Measurements from ENCODE around the gene B3GALT2.

DNA sequence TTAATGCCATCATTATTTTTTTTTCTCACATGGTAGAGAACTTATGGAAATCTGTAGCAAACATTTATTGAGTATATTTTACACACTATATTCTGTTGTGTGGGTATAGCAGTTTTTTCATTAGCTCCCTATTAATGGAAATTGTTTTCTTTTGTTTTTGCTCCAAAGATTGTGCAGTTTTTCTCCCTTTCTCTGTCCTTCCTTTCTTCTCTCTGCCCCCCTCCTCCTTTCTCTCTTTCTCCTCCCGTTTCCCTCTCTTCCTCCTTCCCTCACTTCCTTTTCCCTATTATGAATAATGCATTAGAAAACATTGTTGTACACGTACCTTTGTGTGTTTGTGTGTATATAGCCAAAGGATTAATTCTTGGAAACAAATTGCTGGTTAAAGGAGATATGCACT lies 44.0 kb downstream of the B3GALT2 start:
- TF ChIP-seq, protein P1, sequence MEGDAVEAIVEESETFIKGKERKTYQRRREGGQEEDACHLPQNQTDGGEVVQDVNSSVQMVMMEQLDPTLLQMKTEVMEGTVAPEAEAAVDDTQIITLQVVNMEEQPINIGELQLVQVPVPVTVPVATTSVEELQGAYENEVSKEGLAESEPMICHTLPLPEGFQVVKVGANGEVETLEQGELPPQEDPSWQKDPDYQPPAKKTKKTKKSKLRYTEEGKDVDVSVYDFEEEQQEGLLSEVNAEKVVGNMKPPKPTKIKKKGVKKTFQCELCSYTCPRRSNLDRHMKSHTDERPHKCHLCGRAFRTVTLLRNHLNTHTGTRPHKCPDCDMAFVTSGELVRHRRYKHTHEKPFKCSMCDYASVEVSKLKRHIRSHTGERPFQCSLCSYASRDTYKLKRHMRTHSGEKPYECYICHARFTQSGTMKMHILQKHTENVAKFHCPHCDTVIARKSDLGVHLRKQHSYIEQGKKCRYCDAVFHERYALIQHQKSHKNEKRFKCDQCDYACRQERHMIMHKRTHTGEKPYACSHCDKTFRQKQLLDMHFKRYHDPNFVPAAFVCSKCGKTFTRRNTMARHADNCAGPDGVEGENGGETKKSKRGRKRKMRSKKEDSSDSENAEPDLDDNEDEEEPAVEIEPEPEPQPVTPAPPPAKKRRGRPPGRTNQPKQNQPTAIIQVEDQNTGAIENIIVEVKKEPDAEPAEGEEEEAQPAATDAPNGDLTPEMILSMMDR (conservative IDR thresholded peaks at IDR 0.05; ENCODE audit: low read depth, low read length) = no peak
- TF ChIP-seq MXI1 (IDR thresholded peaks at IDR 0.05; ENCODE audit: borderline replicate concordance, low read depth, low read length) (no peak), POLR2A (IDR thresholded peaks at IDR 0.05; ENCODE audit: low read depth, low read length) (no peak), FOS (IDR thresholded peaks at IDR 0.05; ENCODE audit: low read depth, low read length) (no peak), CEBPB (IDR thresholded peaks at IDR 0.05; ENCODE audit: low read depth, low read length) (no peak), MAFK (IDR thresholded peaks at IDR 0.05; ENCODE audit: low read depth, low read length) (no peak), RCOR1 (IDR thresholded peaks at IDR 0.05; ENCODE audit: insufficient replicate concordance, low read length) (no peak), MAZ (IDR thresholded peaks at IDR 0.05; ENCODE audit: borderline replicate concordance, low read depth, low read length) (no peak), SMC3 (IDR thresholded peaks at IDR 0.05; ENCODE audit: low read depth, low read length) (no peak)
- TF ChIP-seq, protein P2, sequence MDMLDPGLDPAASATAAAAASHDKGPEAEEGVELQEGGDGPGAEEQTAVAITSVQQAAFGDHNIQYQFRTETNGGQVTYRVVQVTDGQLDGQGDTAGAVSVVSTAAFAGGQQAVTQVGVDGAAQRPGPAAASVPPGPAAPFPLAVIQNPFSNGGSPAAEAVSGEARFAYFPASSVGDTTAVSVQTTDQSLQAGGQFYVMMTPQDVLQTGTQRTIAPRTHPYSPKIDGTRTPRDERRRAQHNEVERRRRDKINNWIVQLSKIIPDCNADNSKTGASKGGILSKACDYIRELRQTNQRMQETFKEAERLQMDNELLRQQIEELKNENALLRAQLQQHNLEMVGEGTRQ (IDR thresholded peaks at IDR 0.05; ENCODE audit: low read depth, low read length) = no peak
